PC-9 (cell line): ENCODE data around the gene ALB.

Experiments used
- EZH2 ChIP-seq: fragments of 200-600 bp; sonication (generic); IDR thresholded peaks from 2 replicates; pipeline ENCODE4 v1.8.0; 2017; ENCODE audit warnings: antibody characterized with exemption, low read depth
- TF ChIP-seq, protein P1 (sequence below): fragments of 200-600 bp; sonication (generic); conservative IDR thresholded peaks from 2 replicates; pipeline ENCODE4 v1.6.1; 2017; ENCODE audit warnings: mixed run types, antibody characterized with exemption, mild to moderate bottlenecking, moderate library complexity

DNA sequence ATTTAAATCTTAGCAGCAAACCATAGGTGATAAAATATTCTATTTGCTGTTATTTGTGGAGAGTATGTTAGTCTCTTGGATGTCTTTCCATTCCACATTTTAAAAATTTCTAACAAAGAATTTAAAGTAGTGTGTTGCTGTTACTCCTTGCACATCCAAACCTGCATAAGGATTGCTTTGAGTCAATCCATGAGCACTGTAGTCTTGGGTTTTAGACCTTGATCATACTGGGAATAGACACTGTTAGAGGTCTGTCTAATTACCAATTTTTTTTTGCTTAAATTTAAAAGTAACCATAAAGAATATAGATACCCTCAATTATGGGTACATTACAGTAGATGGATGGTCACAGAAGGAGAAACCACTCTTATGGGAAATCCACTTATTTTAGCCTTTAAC, 33.5 kb downstream of the ALB start:
- TF ChIP-seq, protein P1, sequence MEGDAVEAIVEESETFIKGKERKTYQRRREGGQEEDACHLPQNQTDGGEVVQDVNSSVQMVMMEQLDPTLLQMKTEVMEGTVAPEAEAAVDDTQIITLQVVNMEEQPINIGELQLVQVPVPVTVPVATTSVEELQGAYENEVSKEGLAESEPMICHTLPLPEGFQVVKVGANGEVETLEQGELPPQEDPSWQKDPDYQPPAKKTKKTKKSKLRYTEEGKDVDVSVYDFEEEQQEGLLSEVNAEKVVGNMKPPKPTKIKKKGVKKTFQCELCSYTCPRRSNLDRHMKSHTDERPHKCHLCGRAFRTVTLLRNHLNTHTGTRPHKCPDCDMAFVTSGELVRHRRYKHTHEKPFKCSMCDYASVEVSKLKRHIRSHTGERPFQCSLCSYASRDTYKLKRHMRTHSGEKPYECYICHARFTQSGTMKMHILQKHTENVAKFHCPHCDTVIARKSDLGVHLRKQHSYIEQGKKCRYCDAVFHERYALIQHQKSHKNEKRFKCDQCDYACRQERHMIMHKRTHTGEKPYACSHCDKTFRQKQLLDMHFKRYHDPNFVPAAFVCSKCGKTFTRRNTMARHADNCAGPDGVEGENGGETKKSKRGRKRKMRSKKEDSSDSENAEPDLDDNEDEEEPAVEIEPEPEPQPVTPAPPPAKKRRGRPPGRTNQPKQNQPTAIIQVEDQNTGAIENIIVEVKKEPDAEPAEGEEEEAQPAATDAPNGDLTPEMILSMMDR: no peak
- TF ChIP-seq EZH2: no peak
